Measurements from ENCODE around the gene INTS14.

The INTS14 gene

GRCh38 chr15:65610871-65611718 is at the start of gene INTS14:
Gene INTS14, minus strand, starts transcription at chr15:65611131. Its CDS starts 3,751 bp downstream, at chr15:65607380.
- peak; percentile 90 for DNase-seq (ENCODE audit: low spot score)

- DNase-seq (ENCODE audit: low spot score): no peak
Observed at GRCh38 chr15:65659502-65660052, 48.6 kb upstream of the INTS14 start.

DNA sequence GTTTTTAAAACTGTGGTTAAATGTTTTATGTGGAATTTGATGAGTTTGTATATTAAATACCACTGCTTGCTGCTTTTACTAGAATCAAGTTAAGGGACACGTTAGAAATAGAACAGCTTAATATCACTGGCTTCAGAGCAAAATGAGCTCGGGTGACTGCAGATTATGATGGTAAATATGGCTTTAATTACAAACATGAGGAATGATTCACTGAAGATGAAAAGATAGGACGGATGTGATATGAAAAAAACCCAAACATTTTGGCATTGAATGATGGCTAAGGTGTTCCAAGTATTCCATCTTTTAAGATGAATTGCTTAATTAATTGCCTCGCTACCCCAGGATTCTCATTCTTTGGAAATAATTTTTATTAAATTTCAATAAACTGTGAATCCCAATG is 44.5 kb upstream of the INTS14 start:
- no peak for DNase-seq (ENCODE audit: low spot score)

- no peak for DNase-seq (ENCODE audit: low spot score)
Observed at GRCh38 chr15:65655026-65655425, 44.1 kb upstream of the INTS14 start.

DNA sequence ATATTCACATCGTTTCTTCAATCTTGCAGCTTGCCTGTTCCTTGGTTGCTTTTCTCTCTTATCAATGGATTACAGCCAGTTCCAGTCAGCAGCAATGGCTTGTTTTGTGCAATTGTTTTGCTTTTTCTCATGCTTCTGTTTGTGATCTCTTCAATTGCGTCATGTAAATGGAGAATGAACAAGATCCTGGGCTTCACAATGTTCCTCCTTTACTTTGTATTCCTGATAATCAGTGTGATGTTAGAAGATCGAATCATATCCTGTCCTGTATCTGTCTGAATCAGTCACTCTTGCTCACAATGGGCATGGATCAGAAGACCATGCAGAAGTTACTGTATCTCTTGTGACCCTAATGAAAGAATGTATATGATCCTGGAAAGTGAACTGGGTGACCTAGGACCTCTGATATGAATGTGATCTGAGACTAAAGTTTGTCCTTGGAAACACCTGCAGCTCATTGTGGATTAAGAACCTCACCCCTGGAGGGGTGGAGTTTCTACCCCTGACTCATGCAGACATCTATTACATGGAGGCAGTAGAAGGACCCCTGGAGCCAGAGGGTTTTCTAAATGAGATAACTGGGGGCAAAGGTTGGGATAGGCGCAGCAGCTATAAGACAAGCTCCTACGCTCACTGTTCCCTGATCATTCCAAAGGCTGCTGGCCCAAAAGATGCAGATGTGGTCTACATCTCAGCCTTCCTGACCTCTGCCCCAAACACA is 43.0 kb upstream of the INTS14 start:
- DNase-seq (ENCODE audit: low spot score): no peak

GRCh38 chr15:65653341-65653740 is 42.4 kb upstream of the INTS14 start:
- DNase-seq (ENCODE audit: low spot score): no peak

- no peak for DNase-seq (ENCODE audit: low spot score)
Observed at GRCh38 chr15:65651831-65652749, 41.2 kb upstream of the INTS14 start.

DNA sequence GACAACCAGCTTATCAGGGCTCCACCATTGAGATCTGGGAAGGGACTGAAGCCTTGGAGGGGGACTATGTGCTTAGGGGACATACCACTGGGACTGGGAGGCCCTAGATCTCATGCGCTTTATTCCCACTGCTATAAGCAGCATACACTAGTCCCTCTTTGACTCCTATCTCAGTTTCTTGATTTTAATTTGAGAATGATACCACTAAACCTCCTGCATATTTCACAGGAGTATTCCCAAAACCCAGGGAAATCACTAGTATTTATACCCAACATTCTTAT is 40.1 kb upstream of the INTS14 start:
- no peak for DNase-seq (ENCODE audit: low spot score)

- DNase-seq (ENCODE audit: low spot score): no peak
Observed at GRCh38 chr15:65650312-65651041, 39.5 kb upstream of the INTS14 start.

DNA sequence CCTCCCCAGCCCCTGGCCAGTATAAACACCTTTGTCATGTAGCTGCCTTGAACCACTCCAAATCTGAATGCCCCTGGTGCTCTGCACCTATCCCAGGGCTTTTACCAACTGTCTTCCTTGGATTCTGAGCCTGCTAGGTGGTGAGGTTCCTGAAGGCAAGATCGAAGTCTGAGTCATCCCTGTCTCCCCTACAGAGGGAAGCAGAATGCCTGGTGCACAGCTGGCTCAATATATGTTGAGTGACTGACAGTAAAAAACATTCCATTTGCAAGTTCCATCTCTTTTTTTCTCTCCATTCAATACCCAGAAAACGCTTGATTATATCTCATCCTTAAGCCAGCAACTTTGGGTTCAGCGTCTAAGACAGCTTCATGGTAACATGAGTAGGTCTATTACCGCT is 35.6 kb upstream of the INTS14 start:
- DNase-seq (ENCODE audit: low spot score): no peak

DNA sequence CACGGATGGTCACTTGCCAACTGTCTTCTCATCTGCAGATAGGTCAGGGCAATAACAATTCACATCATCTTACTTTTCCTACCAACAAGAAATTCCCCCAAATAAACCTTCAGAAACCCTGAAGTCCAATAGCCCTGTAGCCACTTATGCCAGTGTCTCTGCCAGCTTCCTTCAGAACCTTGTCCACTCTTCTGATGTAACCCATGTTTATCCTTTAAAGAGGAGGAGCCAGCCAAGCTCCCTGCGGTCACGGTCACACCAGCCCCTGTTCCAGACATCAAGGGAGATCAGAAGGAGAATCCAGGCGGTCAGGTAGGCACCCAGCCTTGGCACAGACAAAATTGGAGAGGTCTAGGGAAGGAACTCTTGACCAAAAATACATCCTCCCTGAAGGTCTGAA is 34.5 kb upstream of the INTS14 start:
- DNase-seq (ENCODE audit: low spot score): no peak

- DNase-seq (ENCODE audit: low spot score): no peak
Observed at GRCh38 chr15:65644282-65644681, 33.4 kb upstream of the INTS14 start.

DNA sequence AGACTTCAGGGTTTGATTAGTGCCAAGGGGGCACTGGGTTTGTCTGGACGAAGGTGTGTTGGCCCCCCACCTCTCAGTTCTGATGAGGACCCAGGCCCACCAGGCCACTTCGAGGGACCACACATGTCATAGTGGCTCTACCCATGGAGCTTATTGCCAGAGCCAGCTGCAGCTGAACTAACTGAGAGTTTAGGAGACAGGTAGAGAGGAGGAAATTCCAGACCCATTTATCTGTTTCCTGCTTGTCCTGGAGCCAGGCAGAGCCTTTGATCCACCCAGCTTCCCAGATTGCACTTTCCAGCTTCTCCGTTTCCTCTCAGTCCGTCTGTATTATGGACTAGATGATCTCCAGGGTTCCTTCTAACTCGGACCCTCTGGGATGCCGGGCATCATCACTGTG is 31.7 kb upstream of the INTS14 start:
- no peak for DNase-seq (ENCODE audit: low spot score)

DNA sequence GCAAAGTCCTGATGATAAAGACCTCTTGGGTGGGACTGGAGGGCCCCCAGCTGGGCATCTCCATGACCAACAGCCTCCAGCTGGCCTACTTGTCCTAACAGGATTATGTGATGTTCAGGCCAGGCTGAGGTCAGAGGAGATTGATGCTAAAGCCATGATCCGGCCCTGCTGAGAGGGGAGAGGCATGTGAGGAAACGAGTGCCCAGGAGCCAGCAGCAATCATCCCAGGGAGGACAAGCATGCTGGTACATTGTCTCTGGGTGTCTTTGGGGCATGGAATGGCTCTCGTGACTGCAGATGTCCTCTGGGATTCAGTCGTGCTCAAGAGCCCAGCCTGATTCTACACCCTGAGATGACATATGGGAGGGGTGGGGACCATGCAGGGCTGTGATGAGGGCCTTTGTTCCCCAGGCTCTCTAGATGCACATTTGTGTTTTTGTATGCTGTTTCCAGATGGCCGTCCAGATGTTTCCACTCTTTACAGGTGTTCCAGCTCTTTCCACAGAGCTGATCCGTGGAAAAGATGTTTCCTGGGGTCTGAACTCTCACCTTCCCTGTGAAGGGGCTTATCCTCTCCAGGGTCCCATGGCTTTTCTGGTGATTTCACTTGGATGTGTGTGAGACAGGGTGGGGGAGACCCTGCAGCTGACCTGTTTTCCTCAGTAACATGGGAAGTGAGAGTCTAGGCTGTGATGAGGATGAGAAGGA is 31.0 kb upstream of the INTS14 start:
- no peak for DNase-seq (ENCODE audit: low spot score)

DNA sequence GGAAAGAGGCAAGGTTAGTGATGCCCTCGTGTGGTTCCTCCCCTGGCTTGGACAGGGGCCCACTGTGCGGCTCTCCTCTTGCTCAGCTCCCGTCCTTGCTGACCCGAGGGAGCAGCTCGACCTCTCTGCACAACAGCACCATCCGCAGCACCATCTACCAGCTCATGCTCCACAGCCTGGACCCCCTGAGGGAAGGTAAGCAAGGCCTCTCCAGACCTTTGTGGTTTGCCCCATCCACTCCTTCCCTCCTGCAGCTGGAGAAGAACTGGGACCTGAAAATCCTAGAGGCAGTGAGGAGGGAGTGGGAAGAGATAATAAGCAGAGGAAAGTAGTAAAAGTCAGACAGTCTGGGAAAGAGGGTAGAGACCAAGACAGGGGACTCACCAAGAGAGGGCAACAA is 28.6 kb upstream of the INTS14 start:
- DNase-seq (ENCODE audit: low spot score): no peak

DNA sequence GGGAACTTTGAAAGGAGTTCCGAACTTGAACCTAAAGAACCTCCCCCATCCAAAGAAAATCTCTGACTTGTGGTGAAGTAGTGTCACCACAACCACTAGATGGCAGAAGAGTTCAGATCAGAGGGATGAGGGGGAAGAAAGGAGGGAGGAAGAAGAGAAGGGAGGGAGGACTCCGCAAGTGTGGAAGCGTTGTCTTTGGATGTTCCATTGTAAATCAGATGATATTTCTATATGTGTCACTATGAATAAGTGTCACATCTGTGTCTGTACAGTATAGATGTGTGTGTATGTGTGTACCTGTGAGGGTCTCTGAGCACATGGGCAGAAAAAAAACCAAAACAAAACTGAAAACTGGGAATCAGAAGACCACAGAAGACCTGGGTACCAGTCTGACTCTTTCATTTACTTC is 27.8 kb upstream of the INTS14 start:
- peak; percentile 67 for DNase-seq (ENCODE audit: low spot score)

DNA sequence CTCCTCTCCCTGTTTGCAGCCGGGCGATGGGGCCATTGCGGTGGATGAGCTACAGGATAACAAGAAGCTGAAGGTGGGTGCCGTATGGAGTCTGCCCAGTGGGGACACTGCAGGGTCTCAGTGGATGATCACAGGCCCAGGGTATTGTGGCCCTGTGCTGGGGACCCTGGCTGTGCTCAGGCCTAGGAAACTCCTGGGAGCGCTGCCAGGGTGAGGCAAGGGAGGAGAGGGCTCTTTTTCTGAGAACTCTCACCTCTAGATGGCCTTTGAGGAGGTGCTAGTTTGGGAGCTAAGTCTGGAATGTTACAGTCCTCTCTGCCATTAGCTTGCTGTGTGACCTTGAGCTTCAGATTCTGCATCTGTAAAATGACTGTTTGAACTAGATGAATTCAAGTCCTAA is 27.2 kb upstream of the INTS14 start:
- DNase-seq (ENCODE audit: low spot score): no peak

DNA sequence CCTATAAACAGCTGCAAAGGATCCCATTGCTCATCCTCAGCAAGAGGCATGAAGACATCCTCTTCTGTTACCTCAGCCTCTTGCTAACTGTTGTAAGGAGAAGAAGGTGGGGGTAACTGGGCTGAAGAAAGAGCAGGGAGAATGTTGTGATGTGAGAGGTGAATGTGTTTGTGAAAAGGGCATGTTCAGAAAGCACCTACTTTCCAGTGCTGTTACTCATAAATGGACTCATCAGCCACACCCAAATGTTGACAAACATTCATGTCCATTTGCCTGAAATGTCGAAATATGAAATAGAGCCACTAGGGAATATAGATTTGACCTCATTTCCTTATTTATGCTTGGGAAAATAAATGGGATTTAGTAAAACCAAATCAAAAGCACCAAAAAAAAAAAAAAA is 23.4 kb upstream of the INTS14 start:
- no peak for DNase-seq (ENCODE audit: low spot score)

GRCh38 chr15:65633752-65634151 is 22.8 kb upstream of the INTS14 start:
- DNase-seq (ENCODE audit: low spot score): no peak

DNA sequence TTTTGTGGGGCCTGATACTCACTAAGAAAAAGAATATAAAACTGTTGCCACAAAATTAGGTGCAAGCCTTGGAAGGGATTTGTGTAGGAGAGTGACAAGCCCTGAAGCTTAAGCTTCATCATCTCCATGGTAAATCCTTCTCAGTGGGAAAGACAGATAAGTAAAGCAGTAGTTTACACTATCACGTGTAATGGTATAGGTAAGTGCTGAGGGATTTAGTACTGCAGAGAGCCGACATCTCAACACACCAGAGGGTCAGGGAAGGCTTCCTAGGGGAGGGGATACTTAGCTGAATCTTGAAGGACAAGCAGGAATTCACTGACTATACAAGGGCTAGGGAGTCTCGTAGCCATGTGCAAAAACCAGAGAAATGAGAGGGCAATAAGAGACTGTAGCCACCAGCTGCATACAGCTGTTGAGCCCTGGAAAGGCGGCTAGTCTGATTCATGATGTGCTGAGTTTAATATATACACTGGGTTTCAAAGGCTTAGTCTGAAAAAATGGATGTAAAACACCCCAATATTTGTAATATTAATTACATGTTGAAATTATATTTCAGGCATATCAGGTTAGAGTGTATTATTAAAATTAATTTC is 21.9 kb upstream of the INTS14 start:
- no peak for DNase-seq (ENCODE audit: low spot score)

DNA sequence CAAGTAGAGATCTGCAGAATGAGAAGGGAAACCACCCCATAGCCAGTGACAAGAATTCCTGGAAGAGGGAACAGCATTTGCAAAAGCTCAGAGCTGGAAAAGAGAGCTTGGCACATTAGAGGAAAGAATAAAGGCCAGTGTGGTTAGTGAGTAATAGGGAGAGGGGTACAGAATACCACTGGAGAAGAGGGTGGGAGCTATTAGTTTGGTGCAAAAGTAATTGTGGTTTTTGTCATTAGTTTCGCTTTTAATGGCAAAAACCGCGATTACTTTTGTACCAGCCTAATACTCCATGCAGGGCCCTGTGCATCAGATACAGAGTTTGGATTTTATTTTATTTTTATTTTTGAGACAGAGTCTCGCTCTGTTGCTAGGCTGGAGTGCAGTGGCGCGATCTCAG is 20.6 kb upstream of the INTS14 start:
- DNase-seq (ENCODE audit: low spot score): no peak
